Measurements from ENCODE around the gene PDE7B.

PDE7B gene

GRCh38 chr6:136134751-136135150 is 283.2 kb downstream of the PDE7B start:
- no peaks in the 10 kb centered on the region for H4K20me1 ChIP-seq (ENCODE audit: insufficient read depth, low read length, poor library complexity, severe bottlenecking)
- H3K4me2 ChIP-seq (ENCODE audit: low read depth, low read length, poor library complexity, severe bottlenecking) = no peak overlapping the region
- H3K27me3 ChIP-seq (ENCODE audit: insufficient read depth, low read length, poor library complexity, severe bottlenecking) = no peaks in the 10 kb centered on the region
- no peaks in the 10 kb centered on the region for H3K9me3 ChIP-seq (ENCODE audit: insufficient read depth, low read depth, low read length)
- H3K9ac ChIP-seq (ENCODE audit: low read depth, low read length, poor library complexity, severe bottlenecking) = no peak overlapping the region
- no peaks in the 10 kb centered on the region for H3K9me2 ChIP-seq (replicated peaks; ENCODE audit: low read depth, low read length)
- no peak overlapping the region for H2AFZ ChIP-seq (ENCODE audit: low read length)
- no peak for TF ChIP-seq CTCF (conservative IDR thresholded peaks at IDR 0.05; ENCODE audit: low read length)
- TF ChIP-seq EZH2phosphoT487 (IDR thresholded peaks at IDR 0.05; ENCODE audit: borderline replicate concordance) = no peak
- no peaks in the 10 kb centered on the region for H3K79me2 ChIP-seq (ENCODE audit: insufficient read depth, low read length)
- no peaks in the 10 kb centered on the region for H3F3A ChIP-seq (ENCODE audit: low read depth)
- H3K4me1 ChIP-seq (ENCODE audit: insufficient read depth, low read length, poor library complexity, severe bottlenecking) = no peaks in the 10 kb centered on the region
- no peak overlapping the region for H3K4me3 ChIP-seq (ENCODE audit: low read length, poor library complexity, severe bottlenecking)
- no peaks in the 10 kb centered on the region for H3K36me3 ChIP-seq (ENCODE audit: insufficient read depth, low read length)

- Histone ChIP-seq H3K36me3 (ENCODE audit: insufficient read depth, low read length) (no peaks in the 10 kb centered on the region), H3K4me1 (ENCODE audit: insufficient read depth, low read length, poor library complexity, severe bottlenecking) (no peaks in the 10 kb centered on the region), H3K79me2 (ENCODE audit: insufficient read depth, low read length) (no peaks in the 10 kb centered on the region), H3F3A (ENCODE audit: low read depth) (no peaks in the 10 kb centered on the region), H3K9ac (ENCODE audit: low read depth, low read length, poor library complexity, severe bottlenecking) (no peak overlapping the region), H3K9me2 (replicated peaks; ENCODE audit: low read depth, low read length) (no peaks in the 10 kb centered on the region), H3K27me3 (ENCODE audit: insufficient read depth, low read length, poor library complexity, severe bottlenecking) (no peaks in the 10 kb centered on the region), H3K4me3 (ENCODE audit: low read length, poor library complexity, severe bottlenecking) (no peak overlapping the region), H2AFZ (ENCODE audit: low read length) (no peak overlapping the region), H3K9me3 (ENCODE audit: insufficient read depth, low read depth, low read length) (no peaks in the 10 kb centered on the region), H4K20me1 (ENCODE audit: insufficient read depth, low read length, poor library complexity, severe bottlenecking) (no peaks in the 10 kb centered on the region), H3K4me2 (ENCODE audit: low read depth, low read length, poor library complexity, severe bottlenecking) (no peak overlapping the region)
- no peak for TF ChIP-seq EZH2phosphoT487 (IDR thresholded peaks at IDR 0.05; ENCODE audit: borderline replicate concordance)
- no peak for TF ChIP-seq CTCF (conservative IDR thresholded peaks at IDR 0.05; ENCODE audit: low read length)
Observed at GRCh38 chr6:136136274-136136673, 284.8 kb downstream of the PDE7B start.

GRCh38 chr6:136137008-136137692 is 285.6 kb downstream of the PDE7B start:
- H3K4me3 ChIP-seq (ENCODE audit: low read length, poor library complexity, severe bottlenecking) = no peak overlapping the region
- no peaks in the 10 kb centered on the region for H3K4me1 ChIP-seq (ENCODE audit: insufficient read depth, low read length, poor library complexity, severe bottlenecking)
- H3F3A ChIP-seq (ENCODE audit: low read depth) = no peaks in the 10 kb centered on the region
- no peak overlapping the region for H3K4me2 ChIP-seq (ENCODE audit: low read depth, low read length, poor library complexity, severe bottlenecking)
- H3K9me3 ChIP-seq (ENCODE audit: insufficient read depth, low read depth, low read length) = no peaks in the 10 kb centered on the region
- no peaks in the 10 kb centered on the region for H3K9me2 ChIP-seq (replicated peaks; ENCODE audit: low read depth, low read length)
- no peak overlapping the region for H3K9ac ChIP-seq (ENCODE audit: low read depth, low read length, poor library complexity, severe bottlenecking)
- TF ChIP-seq CTCF (conservative IDR thresholded peaks at IDR 0.05; ENCODE audit: low read length) = no peak
- TF ChIP-seq EZH2phosphoT487 (IDR thresholded peaks at IDR 0.05; ENCODE audit: borderline replicate concordance) = no peak
- H4K20me1 ChIP-seq (ENCODE audit: insufficient read depth, low read length, poor library complexity, severe bottlenecking) = no peaks in the 10 kb centered on the region
- no peaks in the 10 kb centered on the region for H3K79me2 ChIP-seq (ENCODE audit: insufficient read depth, low read length)
- no peaks in the 10 kb centered on the region for H3K36me3 ChIP-seq (ENCODE audit: insufficient read depth, low read length)
- H3K27me3 ChIP-seq (ENCODE audit: insufficient read depth, low read length, poor library complexity, severe bottlenecking) = no peaks in the 10 kb centered on the region
- no peak overlapping the region for H2AFZ ChIP-seq (ENCODE audit: low read length)
